Hippocampal formation (tissue), 2 donors: ENCODE results near the gene ZNF398.

Source experiments
- DNase-seq, 2 donors: peaks; one replicate each; lab custom pipeline; 2025; lab: John Stamatoyannopoulos, UW

Gene ZNF398

DNA sequence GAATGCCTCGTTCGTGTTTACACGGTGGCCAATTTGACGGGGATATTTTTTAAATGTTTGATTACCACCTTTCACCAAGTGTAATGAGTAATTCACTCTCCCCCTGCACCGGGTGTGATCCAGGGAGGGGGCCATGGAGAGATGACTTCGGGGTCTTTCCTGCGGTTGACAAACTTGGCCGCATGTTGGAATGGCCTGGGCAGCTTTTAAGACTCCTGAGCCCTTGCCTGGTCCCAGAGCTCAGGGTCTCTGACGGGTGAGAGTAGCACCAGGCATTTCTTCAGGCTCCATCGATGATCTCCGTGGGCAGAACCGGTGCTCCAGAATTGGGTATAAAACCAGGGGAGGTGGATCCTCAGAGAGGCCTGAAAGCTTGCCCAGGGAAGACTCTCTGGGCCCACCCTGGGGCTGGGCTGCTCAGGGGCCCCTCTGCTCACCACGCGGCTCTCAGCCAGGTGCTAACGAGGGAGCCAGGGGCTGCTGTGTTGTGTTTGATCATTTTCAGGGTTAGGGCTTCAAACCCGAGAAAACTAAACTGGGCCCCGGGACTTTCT lies 49.0 kb downstream of the ZNF398 start:
- DNase-seq = no peak

DNA sequence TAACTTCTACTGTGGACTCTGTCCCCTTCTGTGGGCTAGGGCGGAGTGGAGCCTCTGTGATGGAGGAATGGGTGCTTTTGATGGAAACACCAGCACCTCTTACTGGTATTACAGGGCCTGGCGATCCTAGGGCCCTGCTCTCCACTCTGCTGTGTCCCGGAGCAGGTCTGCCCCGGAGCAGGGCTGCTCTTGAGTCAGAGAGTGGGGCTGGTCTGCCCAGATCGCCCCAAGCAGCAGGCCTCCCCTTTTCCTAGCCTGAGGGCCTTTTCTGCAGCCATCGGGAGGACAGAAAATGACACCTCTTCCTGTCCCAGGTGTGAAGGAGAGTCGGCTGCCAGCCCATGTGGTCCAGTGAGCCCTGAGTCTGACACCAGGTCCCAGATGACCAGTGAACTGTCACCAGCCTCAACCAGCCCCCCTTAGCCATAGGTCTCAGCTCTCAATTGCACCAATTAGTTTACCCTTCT lies 49.5 kb downstream of the ZNF398 start:
- DNase-seq = no peak

DNA sequence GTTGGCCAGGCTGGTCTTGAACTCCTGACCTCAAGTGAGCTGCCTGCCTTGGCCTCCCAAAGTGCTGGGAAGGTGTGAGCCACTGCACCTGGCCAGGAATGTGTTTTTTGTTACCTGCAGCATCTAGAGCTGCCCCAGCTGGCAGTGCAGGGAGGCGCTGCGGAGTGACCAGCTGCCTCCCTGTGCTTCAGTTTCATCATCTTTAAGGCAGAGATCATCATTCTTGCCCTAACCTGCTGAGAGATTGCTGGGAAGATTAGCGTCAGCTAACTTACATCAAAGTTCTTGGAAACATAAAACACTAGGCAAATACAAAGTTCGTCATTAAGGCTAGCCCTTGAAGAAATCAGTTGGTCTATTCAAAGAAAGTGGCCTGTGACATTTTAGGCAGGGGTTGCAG lies 50.4 kb downstream of the ZNF398 start:
- no peak for DNase-seq

DNA sequence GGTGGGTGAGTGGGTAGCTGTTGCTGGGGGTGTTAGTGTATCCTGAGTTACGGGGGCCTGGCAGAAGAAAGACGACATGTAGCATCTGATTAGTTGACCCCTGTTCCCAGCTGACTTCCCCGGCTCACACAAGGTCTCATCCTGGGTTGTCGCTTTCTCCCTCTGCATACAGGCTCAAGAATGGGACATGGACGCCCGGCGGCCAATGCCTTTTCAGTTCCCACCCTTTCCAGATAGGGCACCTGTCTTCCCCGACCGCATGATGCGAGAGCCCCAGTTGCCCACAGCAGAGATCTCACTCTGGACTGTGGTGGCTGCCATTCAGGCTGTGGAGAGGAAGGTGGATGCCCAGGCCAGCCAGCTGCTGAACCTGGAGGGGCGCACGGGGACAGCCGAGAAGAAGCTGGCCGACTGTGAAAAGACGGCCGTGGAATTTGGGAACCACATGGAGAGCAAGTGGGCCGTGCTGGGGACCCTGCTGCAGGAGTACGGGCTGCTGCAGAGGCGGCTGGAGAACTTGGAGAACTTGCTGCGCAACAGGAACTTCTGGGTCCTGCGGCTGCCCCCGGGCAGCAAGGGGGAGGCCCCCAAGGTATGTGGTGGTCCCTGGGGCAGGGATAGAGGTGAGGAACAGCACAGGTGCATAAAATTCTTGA lies 51.0 kb downstream of the ZNF398 start:
- DNase-seq = no peak

DNA sequence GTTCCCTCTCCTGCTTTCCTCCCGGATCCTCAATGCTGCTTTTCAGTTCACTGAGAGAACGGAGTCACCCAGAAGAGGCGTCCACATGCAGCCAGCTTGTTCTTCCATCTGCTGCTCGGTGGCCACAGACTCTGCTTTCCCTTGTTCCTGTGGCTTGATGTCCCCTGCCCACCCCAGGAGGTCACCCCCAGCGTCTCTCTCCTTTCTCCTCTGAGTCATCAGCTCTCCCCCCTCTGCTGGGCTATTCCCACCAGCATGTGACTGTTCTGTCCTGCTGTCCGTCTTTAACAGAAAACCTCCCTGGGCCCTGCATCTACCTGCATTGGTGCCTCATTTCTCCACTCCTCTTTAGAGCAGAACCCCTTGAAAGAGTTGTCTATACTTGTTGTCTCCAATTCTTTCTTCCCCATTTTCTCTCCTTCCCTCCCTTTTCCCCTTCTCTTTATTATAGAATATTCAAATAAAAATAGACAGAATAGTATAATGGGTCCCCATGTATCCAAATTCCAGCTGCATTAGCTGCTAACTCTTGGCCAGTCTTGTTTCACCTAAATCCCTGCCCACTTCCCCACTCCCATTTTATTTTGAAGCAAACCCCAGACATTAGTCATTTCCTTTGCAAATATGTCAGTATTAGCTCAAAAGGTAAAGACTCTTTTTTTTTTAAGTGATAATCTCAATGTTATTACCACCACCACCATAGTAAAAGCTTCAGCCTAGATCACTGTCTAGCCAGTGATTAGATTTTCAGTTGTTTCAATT lies 52.2 kb downstream of the ZNF398 start:
- no peak for DNase-seq

DNA sequence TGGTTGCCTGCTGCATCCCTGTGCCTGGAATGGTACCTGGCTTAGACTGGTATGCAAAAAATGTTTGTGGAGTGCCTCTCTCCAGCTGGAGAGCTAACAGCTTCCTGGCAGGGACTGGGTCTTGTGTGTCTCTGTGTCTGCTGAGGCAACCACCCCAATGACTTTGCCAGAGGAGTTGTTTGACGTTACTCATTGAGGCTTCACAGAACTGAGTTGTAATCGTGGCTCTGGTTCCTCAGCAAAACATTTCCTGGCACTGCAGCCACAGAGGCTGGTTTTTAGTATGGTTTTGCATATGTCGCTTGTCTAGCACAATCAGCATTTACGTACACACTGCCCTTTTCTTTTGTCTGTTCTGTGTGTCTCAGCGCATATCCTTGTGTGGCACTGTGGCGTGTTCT lies 55.6 kb downstream of the ZNF398 start:
- DNase-seq = no peak

DNA sequence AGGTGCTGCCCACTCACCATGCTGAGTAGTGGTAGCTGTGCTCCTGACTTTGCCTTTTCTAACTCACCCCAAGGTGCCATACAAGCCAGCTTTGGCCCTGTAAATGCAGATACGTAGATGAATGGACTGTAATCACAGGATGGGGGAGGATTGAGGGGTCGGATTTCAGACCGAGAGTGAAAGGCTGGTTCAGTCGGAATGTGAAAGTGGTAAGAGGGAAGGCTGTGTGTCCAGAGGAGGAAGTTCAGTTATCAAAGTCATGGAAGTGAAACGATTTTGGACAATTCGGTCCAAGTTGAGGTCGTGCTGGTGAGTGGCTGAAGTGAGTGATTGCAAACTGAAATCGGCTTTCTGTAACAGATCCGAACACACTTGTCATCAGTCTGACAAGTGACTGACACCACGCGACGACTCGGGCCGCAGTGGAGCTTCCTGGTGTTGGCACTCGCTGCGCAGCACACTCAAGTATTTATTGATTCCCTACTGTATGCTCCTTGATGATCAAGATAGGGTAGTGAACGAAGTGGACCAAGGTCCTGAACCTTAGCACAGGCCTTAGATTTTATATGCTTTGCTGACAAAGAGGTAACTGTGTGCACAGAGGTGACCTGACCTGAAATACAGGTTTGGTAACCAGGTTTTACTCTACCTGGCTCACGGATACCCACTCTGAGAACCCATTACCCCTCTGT lies 58.6 kb downstream of the ZNF398 start:
- no peak for DNase-seq

DNA sequence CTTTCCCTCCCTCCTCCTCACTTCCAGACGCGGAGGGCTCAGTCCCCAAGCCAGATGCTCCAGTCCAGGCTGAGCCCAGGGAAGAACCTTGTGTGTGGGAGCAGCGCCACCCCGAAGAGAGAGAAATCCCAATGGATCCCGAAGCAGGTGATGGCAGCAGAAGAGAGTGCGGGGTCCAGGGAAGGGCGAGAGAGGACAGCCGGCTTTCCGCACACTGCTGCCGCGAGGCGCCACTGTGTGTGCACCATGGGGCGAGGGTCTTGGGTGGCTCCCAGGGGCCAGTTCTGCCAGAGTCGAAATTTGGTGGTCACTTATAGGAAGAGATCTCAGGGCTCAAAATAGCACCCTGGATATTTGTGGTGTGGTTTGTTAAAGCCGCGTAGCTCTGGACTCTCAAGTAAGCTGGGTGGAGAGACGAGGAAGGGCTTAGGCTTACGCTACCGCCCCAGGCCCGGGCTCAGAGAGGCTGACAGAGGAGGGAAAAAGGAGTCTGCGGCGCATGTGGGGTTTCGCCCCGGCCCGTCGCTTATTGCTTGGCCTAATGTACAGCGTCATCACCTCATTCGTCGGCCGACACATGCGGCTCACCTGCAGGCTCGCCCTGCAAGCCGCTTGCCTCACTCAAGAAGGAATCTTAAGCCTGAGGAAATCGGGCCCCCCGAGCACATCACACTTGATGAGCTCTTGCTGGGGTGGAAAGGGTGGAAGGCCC lies 60.2 kb downstream of the ZNF398 start:
- DNase-seq = no peak

DNA sequence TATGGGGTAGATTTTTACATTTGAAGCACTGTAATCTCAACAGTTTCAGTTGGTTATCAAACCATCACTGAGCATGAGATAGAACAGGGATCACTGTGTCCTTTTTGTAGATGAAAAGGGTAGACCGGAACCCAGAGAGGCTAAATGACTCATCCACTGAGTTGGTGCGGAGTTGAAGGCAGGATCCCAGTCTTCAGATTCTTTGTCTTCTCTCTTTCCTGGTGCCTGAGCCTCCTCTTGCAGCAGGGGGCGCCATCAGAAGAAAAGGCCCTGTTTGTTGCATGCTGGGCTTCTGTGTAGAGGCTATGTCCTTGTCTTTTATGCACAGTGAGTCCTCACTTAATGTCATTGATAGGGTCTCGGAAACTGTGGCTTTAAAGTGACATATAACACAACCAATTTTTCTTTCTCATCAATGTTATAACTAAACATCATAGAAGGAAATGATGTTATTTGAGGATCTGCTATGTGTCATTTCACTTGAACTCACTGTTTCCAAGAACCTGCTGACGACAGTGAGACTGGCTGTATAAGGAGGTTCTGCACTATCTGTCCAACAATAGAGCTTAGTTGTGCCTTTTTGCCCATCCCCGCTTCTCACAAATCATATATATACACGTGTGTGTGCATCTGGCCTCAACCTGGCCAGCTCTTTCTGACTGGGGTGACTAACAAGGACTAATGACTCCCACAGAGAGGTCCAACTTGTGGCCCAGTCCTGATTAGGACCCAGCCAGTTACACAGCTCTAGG lies 62.4 kb downstream of the ZNF398 start:
- no peak for DNase-seq

DNA sequence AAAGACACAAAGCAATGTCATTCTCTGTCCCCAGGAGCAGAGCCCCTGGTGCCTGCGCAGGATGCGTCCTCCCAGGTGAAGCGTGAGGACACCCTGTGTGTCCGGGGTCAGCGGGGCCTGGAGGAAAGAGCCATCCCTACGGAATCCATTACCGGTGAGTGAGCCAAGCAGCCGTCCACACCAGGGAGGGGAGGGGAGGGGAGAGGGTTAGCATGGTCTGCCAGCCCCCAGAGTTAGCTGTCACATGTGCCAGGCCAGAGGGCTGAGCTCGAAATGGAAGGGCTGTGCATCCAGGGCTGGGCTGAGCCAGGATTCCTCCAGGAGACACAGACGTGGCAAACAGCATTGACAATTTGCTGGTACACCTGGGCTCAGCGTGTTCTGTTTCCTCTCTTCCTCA lies 63.3 kb downstream of the ZNF398 start:
- DNase-seq = no peak

DNA sequence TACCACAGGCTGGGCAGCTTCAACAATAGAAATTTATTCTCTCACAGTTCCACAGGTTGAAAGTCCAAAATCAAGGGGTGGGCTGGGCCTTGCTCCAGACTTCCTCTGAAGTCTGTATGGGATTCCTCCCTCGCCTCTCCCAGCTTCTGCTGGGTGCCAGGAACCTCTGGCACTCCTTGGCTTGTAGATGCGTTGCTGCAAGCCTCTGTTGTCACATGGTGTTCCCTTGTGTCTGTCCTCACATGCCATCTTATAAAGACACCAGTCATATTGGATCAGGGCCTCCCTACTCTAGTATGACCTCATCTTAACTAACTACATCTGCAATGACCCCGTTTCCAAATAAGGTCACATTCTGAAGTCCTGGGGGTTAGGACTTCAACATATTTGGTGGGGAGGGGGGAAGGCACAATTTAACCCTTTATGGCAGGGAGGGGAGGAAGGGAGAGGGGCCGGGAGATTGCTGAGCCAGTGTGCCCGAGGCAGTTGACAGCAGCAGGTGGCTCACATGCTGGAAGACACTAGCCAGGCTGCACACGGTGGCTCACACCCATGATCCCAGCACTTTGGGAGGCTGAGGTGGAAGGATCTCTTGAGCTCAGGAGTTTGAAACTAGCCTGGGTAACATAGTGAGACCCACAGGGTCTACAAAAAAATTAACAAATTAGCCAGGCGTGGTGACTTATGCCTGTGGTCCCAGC lies 66.9 kb downstream of the ZNF398 start:
- no peak for DNase-seq

DNA sequence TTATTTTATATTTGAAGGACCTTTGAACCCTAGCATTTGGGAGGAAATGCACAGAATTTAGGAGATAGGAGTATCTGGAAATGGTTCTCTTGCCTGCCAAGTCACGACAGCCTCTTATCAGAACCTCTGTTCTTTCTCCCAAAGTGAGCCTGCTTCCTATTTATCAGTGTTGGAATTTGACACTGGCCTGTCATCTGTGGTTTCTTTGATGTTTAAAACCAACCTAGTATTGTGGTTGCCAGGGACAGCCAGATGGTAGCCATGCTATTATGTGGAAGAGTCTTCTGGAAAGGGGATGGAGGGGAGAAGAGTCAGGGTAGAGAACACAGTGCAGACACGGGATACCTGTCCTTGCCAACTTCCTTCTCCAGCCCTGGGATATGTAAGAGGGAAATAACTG lies 69.1 kb downstream of the ZNF398 start:
- DNase-seq = no peak

DNA sequence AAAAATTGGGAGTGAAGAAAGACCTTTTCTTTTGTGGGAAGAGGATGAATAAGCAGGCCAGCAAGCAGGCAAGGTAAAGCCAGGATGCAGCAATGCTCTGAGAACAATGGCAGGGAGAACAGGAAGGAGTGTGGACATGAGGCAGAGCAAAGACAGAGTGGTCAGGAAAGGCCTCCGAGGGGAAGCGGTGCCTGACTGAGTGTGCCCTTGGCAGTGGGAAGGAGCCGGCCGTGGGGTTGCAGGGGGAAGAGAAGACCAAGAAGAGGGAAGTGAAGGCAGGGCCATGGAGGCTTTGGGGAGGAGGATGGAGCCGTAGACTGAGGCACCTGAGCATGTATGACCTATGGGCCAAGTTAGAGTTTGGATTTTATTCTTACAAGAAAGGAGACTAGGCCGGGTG lies 70.3 kb downstream of the ZNF398 start:
- no peak for DNase-seq

DNA sequence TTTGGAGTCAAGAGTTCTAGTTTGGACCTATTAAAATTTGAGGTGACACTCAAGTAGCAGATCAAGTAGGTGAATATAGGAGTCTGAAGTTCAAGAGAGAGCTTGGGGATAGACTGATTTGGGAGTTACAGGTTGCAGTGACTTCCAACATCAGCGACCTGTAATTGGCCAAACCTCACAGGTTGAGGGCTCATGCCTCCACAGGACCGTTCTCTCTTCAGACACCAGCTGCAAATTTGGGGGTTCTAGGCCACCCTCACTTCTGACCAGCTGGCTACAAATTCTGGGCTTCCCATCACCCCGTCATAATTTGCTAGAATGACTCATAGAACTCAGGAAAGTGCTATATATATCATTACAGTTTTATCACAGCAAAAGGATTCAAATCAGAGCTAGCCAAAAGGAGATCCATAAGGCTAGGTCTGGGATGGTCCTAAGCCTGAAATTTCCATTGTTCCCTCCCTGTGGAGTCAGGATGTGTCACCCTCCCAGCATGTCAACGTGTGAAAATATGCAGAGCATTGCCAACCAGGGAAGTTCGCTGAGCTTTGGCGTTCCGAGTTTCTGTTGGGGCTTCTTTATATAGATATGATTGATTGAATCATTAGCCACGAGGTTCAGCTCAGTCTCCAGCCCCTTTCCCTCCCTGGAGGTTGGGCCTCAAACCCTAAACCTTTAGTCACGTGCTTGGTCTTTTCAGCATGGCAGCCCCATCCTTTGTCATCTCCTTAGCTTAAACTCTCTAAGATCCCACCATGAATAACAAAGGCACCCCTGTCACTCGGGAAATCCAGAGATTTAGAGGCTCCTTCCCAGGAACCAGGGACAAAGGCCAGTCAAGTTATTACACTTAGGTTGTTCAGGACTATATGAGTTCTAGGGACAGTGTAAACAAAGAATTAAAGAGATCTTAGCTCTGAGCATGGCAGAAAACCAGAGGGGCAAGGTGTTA lies 71.5 kb downstream of the ZNF398 start:
- DNase-seq = no peak

DNA sequence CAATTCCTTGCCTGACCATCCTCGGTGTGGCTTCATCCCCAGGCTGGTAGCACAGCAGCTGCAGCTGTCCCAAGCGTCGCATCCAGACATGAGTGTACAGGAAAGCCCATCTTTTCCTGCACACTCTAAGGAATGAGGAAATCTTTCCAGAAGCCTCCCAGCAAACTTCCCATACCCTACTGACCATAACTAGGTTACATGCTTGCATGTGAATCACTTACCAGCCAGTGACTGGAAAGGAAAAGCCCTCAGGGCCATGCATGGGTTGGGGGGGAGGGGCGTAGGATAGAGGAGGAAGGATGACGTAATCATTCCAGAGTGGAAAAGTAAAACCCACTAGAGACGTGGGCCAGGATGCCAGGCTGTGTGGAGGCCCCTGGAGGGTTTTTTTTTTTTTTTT lies 73.3 kb downstream of the ZNF398 start:
- DNase-seq = no peak

DNA sequence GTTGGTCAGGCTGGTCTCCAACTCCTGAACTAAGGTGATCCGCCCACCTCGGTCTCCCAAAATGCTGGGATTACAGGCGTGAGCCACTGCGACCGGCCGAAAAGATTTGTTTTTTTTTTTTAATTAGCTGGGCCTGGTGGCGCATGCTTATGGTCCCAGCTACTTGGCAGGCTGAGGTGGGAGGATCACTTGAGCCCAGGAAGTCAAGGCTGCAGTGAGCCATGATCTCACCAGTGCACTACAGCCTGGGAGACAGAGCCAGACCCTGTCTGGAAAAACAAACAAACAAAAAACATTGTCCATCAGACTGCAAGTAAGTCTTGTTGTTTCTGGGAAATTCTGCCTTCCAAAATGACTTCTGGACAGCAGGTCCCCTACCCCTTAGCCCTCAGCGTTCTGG lies 75.9 kb downstream of the ZNF398 start:
- no peak for DNase-seq

DNA sequence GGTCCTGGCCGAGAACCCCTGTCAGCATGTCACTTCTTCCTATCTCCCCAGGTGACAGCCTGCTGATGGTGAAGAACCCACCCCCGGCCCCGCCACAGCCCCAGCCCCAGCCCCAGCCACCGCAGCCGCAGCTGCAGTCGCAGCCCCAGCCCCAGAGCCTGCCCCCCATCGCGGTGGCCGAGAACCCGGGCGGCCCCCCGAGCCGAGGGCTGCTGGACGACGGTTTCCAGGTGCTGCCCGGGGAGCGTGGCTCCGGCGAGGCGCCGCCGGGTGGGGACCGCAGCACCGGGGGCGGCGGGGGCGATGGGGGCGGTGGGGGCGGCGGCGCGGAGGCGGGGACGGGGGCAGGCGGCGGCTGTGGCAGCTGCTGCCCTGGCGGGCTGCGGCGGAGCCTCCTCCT lies 76.5 kb downstream of the ZNF398 start:
- no peak for DNase-seq

DNA sequence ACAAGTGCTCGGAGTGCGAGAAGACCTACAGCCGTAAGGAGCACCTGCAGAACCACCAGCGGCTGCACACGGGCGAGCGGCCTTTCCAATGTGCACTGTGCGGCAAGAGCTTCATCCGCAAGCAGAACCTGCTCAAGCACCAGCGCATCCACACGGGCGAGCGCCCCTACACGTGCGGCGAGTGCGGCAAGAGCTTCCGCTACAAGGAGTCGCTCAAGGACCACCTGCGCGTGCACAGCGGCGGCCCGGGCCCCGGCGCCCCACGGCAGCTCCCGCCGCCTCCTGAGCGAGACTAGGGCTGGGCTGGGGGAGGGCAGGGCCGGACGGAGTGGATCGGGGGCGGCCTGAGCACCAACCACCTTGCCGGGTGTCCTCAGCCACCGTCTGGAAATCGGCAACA lies 77.1 kb downstream of the ZNF398 start:
- no peak for DNase-seq

DNA sequence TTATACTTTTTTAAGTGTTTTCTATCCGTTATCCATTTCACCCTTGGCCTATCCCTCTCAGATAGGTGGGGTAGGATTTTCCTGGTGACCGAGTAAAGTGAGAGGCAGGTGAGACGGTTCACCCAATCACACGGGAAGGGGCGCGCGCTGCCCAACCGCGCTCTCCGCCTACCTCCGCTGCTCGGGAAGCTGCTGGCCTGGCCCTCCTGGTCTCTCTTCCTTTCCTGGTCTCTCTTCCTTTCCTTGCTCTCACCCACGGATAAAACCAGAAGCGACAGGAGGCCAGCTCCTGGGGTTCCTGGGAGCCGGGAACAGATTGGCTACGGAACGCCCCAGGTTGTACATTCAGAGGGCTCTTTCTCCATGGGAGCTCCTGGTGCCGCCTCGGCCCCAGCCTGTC lies 77.9 kb downstream of the ZNF398 start:
- DNase-seq = no peak

DNA sequence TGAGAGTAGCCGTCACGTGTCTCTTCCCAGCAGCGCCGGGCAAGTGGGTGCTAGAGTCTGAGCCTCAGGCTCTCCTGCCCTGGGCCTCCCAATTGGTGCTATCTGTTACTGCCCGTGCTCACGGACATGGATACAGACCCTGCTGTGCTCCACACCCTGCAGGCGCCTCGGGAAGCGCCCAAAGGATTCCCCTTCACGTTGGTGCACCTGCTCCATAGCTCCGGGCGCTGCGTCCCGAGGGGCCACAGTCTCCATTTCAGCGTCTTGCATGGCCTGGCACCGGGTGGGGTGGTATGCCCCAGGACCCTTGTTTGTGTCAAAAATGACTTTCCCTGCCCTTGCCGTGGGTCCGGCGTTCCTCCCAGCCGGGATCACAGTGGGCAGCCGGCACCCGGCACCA lies 78.4 kb downstream of the ZNF398 start:
- no peak for DNase-seq
